Endothelial cell of umbilical vein (primary cell): ENCODE data around the gene MYADML2. TPM values are rescaled to one million over a fixed set of nuclear protein-coding genes. Genes with fewer than 3 reads are reported as not detected.
A peak's percentile ranks its signal among the peaks of the same experiment; 100 is the strongest.

Experiments
- BruUV-seq: library from RNA; stranded (reverse); fragments of 400-500 nt; replicated peaks from 2 replicates; lab custom pipeline; 2021; lab: Mats Ljungman, UMichigan
- CTCF ChIA-PET: fragments of 300-600, 350-600 bp; sonication (Branson Sonifier 250); formaldehyde crosslinking; loops from one replicate; lab custom pipeline; 2021; ENCODE audit warnings: antibody characterized with exemption, inconsistent platforms; lab: Charles Lee
- POLR2A ChIA-PET: fragments of 300-600, 350-600 bp; sonication (Branson Sonifier 250); formaldehyde crosslinking; loops from one replicate; lab custom pipeline; 2021; ENCODE audit warnings: antibody characterized with exemption, inconsistent platforms; lab: Charles Lee
- DNase-seq: peaks from one replicate; pipeline ENCODE4 v3.0.0-alpha.2; 2011; ENCODE audit warnings: low read depth, low spot score
- FAIRE-seq: peaks from 2 replicates; lab custom pipeline; 2011; peaks lifted over from hg19 to GRCh38; lab: Jason Lieb, UNC
- H2AFZ ChIP-seq: 2 replicates; pipeline ENCODE4 v1.6.0; 2012; ENCODE audit warnings: low read depth, low read length, control low read depth, inconsistent platforms
- H3K27ac ChIP-seq: 2 replicates; pipeline ENCODE4 v1.5.1; 2011; ENCODE audit warnings: low read depth, mild to moderate bottlenecking, control low read depth, low read length, moderate library complexity; ENCODE audit not compliant: insufficient read depth
- H3K27me3 ChIP-seq, 2 experiments: 2 replicates each; pipeline versions ENCODE4 v1.6.0 to v1.6.1; 2011; ENCODE audit warnings: low read length in 2 of 2, mixed read lengths in 1 of 2; ENCODE audit not compliant: control insufficient read depth in 2 of 2, insufficient read depth in 2 of 2
- H3K36me3 ChIP-seq, 2 experiments: 2 replicates in 1 of 2; 3 replicates in 1 of 2; pipeline ENCODE4 v1.5.1; 2011; ENCODE audit warnings: low read length in 2 of 2, mild to moderate bottlenecking in 1 of 2, moderate library complexity in 1 of 2; ENCODE audit not compliant: control insufficient read depth in 2 of 2, insufficient read depth in 2 of 2; ENCODE audit errors: extremely low read depth in 1 of 2
- H3K4me1 ChIP-seq: 3 replicates; pipeline ENCODE4 v1.5.1; 2011; ENCODE audit warnings: mild to moderate bottlenecking, low read length; ENCODE audit not compliant: control insufficient read depth, insufficient read depth; ENCODE audit errors: extremely low read depth
- H3K4me2 ChIP-seq: 2 replicates; pipeline ENCODE4 v1.6.1; 2011; ENCODE audit warnings: low read length, control low read depth, mixed read lengths; ENCODE audit not compliant: insufficient read depth
- H3K4me3 ChIP-seq, 3 experiments: fragments of 200-600 bp in 1 of 3; sonication (generic), shearing (Covaris generic) in 1 of 3; replicated peaks in 1 of 3; 2 replicates each; pipeline ENCODE4 v1.5.1; 2011 to 2016; ENCODE audit warnings: control low read depth in 3 of 3, low read length in 3 of 3, mild to moderate bottlenecking in 2 of 3, inconsistent platforms in 1 of 3, low read depth in 1 of 3, moderate library complexity in 1 of 3; ENCODE audit not compliant: insufficient read depth in 1 of 3
- H3K79me2 ChIP-seq: 2 replicates; pipeline ENCODE4 v1.6.0; 2012; ENCODE audit warnings: low read length, inconsistent platforms; ENCODE audit not compliant: control insufficient read depth, insufficient read depth
- H3K9ac ChIP-seq: replicated peaks from 2 replicates; pipeline ENCODE3; 2011; ENCODE audit warnings: low read length, control low read depth; ENCODE audit not compliant: insufficient read depth; ENCODE audit errors: extremely low read depth
- H3K9me1 ChIP-seq: replicated peaks from 3 replicates; pipeline ENCODE4 v1.6.0; 2011; ENCODE audit warnings: mild to moderate bottlenecking, low read length; ENCODE audit not compliant: control insufficient read depth, insufficient read depth; ENCODE audit errors: extremely low read depth
- H3K9me3 ChIP-seq: replicated peaks from 2 replicates; pipeline ENCODE4 v1.5.1; 2012; ENCODE audit warnings: low read length, inconsistent platforms; ENCODE audit not compliant: control insufficient read depth, insufficient read depth
- H4K20me1 ChIP-seq: replicated peaks from 2 replicates; pipeline ENCODE3; 2011; ENCODE audit warnings: mild to moderate bottlenecking, low read length; ENCODE audit not compliant: control insufficient read depth, insufficient read depth; ENCODE audit errors: extremely low read depth
- CTCF ChIP-seq, 2 donors: IDR thresholded peaks; 1 replicate in 1 of 2; 2 replicates in 1 of 2; pipeline ENCODE4 v1.5.1; 2011; ENCODE audit warnings: low read length in 2 of 2, mild to moderate bottlenecking in 2 of 2, moderate library complexity in 2 of 2, control low read depth in 1 of 2, inconsistent platforms in 1 of 2, low read depth in 1 of 2; ENCODE audit not compliant: insufficient read depth in 1 of 2; ENCODE audit errors: extremely low read depth in 1 of 2
- FOS ChIP-seq: IDR thresholded peaks from 2 replicates; pipeline ENCODE4 v1.6.1; 2011; ENCODE audit warnings: mild to moderate bottlenecking, low read length, moderate library complexity, borderline replicate concordance; ENCODE audit not compliant: insufficient read depth
- GATA2 ChIP-seq: IDR thresholded peaks from 2 replicates; pipeline ENCODE4 v1.7.0; 2011; ENCODE audit warnings: low read depth, mild to moderate bottlenecking, moderate library complexity, mixed read lengths, low read length; ENCODE audit not compliant: insufficient read length, insufficient read depth
- JUN ChIP-seq: IDR thresholded peaks from 2 replicates; pipeline ENCODE4 v1.6.1; 2011; ENCODE audit warnings: borderline replicate concordance, low read depth; ENCODE audit not compliant: insufficient read length, insufficient read depth
- MAX ChIP-seq: IDR thresholded peaks from 2 replicates; pipeline ENCODE4 v1.6.1; 2011; ENCODE audit not compliant: insufficient read depth, insufficient read length
- MYC ChIP-seq: IDR thresholded peaks from one replicate; pipeline ENCODE4 v1.6.1; 2011; ENCODE audit warnings: mild to moderate bottlenecking, low read depth, low read length
- POLR2A ChIP-seq: IDR thresholded peaks from 2 replicates; pipeline ENCODE4 v1.6.1; 2012; ENCODE audit warnings: low read depth, mild to moderate bottlenecking, control low read depth, low read length
- POLR2AphosphoS5 ChIP-seq: IDR thresholded peaks from 2 replicates; pipeline ENCODE4 v1.6.1; 2012; ENCODE audit warnings: low read depth, mild to moderate bottlenecking, control low read depth, low read length, moderate library complexity; ENCODE audit not compliant: insufficient read depth
- dilution Hi-C: fragments of 300-500 bp; cut with MboI; formaldehyde crosslinking; loops from one replicate; pipeline ENCODE4 v1.15.0; 2019; ENCODE audit warnings: low sequenced_read_pairs; ENCODE audit not compliant: extremely low pct_ligation_motif_present
- intact Hi-C: fragments of 100-400 bp; cut with micrococcal nuclease; formaldehyde crosslinking; loops from one replicate; pipeline ENCODE4 v1.10.0; 2022
- polyA plus RNA-seq, 4 experiments: library from polyadenylated mRNA; depleted of rRNA in 3 of 4; stranded (reverse) in 3 of 4; unstranded in 1 of 4; fragments of >200 nt; gene quantifications; 2 replicates each; pipeline versions ENCODE4 v1.2.1 to v1.2.3, GENCODE V29; 2011 to 2012; ENCODE audit warnings: missing spikeins in 1 of 4
- total RNA-seq: library from RNA; stranded (reverse); gene quantifications from 2 replicates; pipeline ENCODE4 v1.2.3, GENCODE V29; 2021

The MYADML2 gene
- total and polyA plus RNA-seq, 2 donors (not counting 3 experiments of a cell fraction or from before 2014, with no cell fraction given) = not detected

- Histone ChIP-seq H3K27ac (no peak overlapping the region), H3K9ac (no peak overlapping the region), H3K4me1 (no peaks in the 10 kb centered on the region), H3K9me1 (no peaks in the 10 kb centered on the region), H2AFZ (peak overlapping the region; percentile 38), H3K4me3 (no peak overlapping the region), H3K9me3 (no peaks in the 10 kb centered on the region), H4K20me1 (no peaks in the 10 kb centered on the region), H3K4me2 (no peak overlapping the region), H3K27me3 (peaks cover 15 to 16% of the 10 kb centered on the region in 2 experiments), H3K79me2 (no peaks in the 10 kb centered on the region), H3K36me3 (no peaks in the 10 kb centered on the region)
- intact Hi-C loops (no loop called here), dilution Hi-C loops (no loop called here)
- POLR2A ChIA-PET = no interaction called here
- CTCF ChIA-PET = interaction anchor here (1.6 to 2.4 kb wide), 4 partner anchors 9 to 54 kb away, joined by 3 to 7 read pairs (median 5); no protein-coding TSS in a partner anchor
- TF ChIP-seq POLR2AphosphoS5 (no peak), MYC (no peak), MAX (no peak), FOS (no peak), POLR2A (no peak)
- FAIRE-seq (no peak), DNase-seq (no peak)
- no TSS peak for BruUV-seq
Observed at GRCh38 chr17:81967533-81968395, 20.7 kb upstream of the MYADML2 start.

- no peak overlapping the region for H3K27ac ChIP-seq
- intact Hi-C loops = no loop called here
- H3K9me1 ChIP-seq = no peaks in the 10 kb centered on the region
- no peaks in the 10 kb centered on the region for H3K9me3 ChIP-seq
- no peaks in the 10 kb centered on the region for H3K79me2 ChIP-seq
- BruUV-seq = no TSS peak
- TF ChIP-seq JUN (no peak), GATA2 (no peak), MAX (no peak), CTCF (IDR thresholded peaks at IDR 0.05; ENCODE audit: extremely low read depth in 1 of 2, insufficient read depth in 1 of 2, low read depth in 1 of 2, low read length in 2 of 2) (no peak)
- CTCF ChIA-PET = interaction anchor here (1.6 to 2.4 kb wide), 2 partner anchors 9 to 53 kb away, joined by 3 to 7 read pairs; no protein-coding TSS in a partner anchor
- DNase-seq (no peak), FAIRE-seq (no peak)
- no peak overlapping the region for H3K9ac ChIP-seq
- no peaks in the 10 kb centered on the region for H3K4me1 ChIP-seq
- peaks cover 21 to 22% of the 10 kb centered on the region in 2 experiments for H3K27me3 ChIP-seq
- POLR2A ChIA-PET = no interaction called here
- no peak overlapping the region for H2AFZ ChIP-seq
- no peak overlapping the region for H3K4me3 ChIP-seq
- dilution Hi-C loops = no loop called here
- H4K20me1 ChIP-seq = no peaks in the 10 kb centered on the region
- no peak overlapping the region for H3K4me2 ChIP-seq
- no peaks in the 10 kb centered on the region for H3K36me3 ChIP-seq
Observed at GRCh38 chr17:81967244-81967532, 20.2 kb upstream of the MYADML2 start.
